Omental fat pad (tissue), 4 donors: ENCODE data around the gene GRB14. TPM values are rescaled to one million over a fixed set of nuclear protein-coding genes. Genes with fewer than 3 reads are reported as not detected.

ENCODE experiments used
- ATAC-seq: fragments of 150-250 bp; one replicate; pipeline ENCODE4 v1.9.1; 2016; ENCODE audit warnings: mild to moderate bottlenecking, moderate library complexity; ENCODE audit not compliant: low FRiP score
- DNase-seq: peaks from one replicate; pipeline ENCODE4 v3.0.0-alpha.2; 2019; ENCODE audit warnings: low spot score
- total RNA-seq, 4 donors: library from RNA; depleted of rRNA; stranded (reverse); fragments of >200 nt; gene quantifications; one replicate each; pipeline ENCODE4 v1.1.0, GENCODE V29; 2016
- TF ChIP-seq, protein P1 (sequence below), 3 donors: fragments of 450-650 bp; IDR thresholded peaks; one replicate each; pipeline ENCODE4 v1.5.1; 2016 to 2017; ENCODE audit warnings: antibody characterized with exemption in 3 of 3, mild to moderate bottlenecking in 3 of 3, moderate library complexity in 2 of 3

The GRB14 gene
- total RNA-seq, 4 donors from 2014 or later, result 4.5 to 7.4 (median 5.3) TPM

DNA sequence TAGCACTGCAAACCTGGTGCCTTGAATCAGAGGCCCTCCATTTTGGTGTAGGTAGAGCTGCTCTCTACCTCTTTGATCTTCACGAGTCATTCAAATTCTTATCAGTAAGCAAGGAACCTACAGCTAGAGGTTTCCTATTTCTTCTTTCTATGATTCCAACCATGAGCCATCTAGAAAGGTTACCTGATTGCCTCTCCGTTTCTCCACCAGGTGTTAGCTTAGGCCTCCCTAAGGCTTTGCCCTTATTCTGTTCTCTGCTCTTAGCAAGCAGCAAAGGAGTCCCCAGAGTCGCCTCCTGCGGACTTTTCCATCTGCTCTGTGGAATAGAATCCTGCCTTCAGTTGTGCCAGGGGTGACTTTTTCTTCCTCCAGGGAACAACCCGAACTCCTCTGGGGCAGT lies 173.6 kb downstream of the GRB14 start:
- ATAC-seq (no peak), DNase-seq (no peak)
- TF ChIP-seq, protein P1, sequence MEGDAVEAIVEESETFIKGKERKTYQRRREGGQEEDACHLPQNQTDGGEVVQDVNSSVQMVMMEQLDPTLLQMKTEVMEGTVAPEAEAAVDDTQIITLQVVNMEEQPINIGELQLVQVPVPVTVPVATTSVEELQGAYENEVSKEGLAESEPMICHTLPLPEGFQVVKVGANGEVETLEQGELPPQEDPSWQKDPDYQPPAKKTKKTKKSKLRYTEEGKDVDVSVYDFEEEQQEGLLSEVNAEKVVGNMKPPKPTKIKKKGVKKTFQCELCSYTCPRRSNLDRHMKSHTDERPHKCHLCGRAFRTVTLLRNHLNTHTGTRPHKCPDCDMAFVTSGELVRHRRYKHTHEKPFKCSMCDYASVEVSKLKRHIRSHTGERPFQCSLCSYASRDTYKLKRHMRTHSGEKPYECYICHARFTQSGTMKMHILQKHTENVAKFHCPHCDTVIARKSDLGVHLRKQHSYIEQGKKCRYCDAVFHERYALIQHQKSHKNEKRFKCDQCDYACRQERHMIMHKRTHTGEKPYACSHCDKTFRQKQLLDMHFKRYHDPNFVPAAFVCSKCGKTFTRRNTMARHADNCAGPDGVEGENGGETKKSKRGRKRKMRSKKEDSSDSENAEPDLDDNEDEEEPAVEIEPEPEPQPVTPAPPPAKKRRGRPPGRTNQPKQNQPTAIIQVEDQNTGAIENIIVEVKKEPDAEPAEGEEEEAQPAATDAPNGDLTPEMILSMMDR (IDR thresholded peaks at IDR 0.05), result no peak

Other genes starting within 250 kb of the GRB14 start
- gene COBLL1, start 220.3 kb upstream of the GRB14 start, total RNA-seq, result 100 to 1,000 TPM in 1 of 4 donors, 10 to 100 TPM in 3; 38.1 to 114 (median 68.5) TPM